ENCODE measurements around the gene STK24. TPM values are rescaled to one million over a fixed set of nuclear protein-coding genes. Genes with fewer than 3 reads are reported as not detected.
A peak's percentile ranks its signal among the peaks of the same experiment; 100 is the strongest.

STK24 gene
- polyA plus RNA-seq, 2 of the 4 experiments (the other 2 are of a cell fraction) = 46.1 to 55.6 TPM

DNA sequence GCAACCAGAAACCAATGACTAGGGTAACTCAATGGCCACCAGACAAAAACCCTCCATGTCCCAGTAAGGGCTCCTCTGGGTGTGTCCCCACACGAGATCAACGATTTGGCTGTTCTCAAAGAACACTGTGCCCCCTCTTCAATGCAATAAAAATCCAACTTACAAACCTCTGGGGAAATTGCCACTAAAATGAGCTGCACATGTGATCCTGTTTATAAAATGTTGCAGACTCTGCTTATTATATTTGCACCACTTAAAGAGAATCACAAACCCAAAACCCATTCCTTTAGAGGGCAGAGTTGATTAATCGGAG, 80.5 kb downstream of the STK24 start:
- POLR2A ChIA-PET = no interaction called here
- FAIRE-seq (no peak), ATAC-seq (no peak; a peak in 1 of 6 replicates), DNase-seq (ENCODE audit: low read depth in 1 of 2, low spot score in 1 of 2) (no peak)
- CTCF ChIA-PET = interaction anchor here (1.0 to 1.5 kb wide), 2 partner anchors 30 to 51 kb away, joined by 3 read pairs; no protein-coding TSS in a partner anchor
- Histone ChIP-seq H3K9me3 (no peaks in the 10 kb centered on the region), H3K27ac (peak overlapping the region; percentile 67 to 77; a peak in 5 of 6 replicates), H3K4me3 (no peak overlapping the region), H3K4me1 (peaks cover 46% of the 10 kb centered on the region), H3K4me2 (peak overlapping the region; percentile 69)
- TF ChIP-seq RCOR1 (IDR thresholded peaks at IDR 0.05; ENCODE audit: low read depth, low read length) = no peak
- TF ChIP-seq RFX5 (IDR thresholded peaks at IDR 0.05) = no peak
- no peak for TF ChIP-seq NPAS2 (CRISPR knock-in tag; IDR thresholded peaks at IDR 0.05; ENCODE audit: borderline replicate concordance)
- WGBS (ENCODE audit: missing lambda C conversion rate) = 98% methylated on average over 3 of the region's 3 CpGs

DNA sequence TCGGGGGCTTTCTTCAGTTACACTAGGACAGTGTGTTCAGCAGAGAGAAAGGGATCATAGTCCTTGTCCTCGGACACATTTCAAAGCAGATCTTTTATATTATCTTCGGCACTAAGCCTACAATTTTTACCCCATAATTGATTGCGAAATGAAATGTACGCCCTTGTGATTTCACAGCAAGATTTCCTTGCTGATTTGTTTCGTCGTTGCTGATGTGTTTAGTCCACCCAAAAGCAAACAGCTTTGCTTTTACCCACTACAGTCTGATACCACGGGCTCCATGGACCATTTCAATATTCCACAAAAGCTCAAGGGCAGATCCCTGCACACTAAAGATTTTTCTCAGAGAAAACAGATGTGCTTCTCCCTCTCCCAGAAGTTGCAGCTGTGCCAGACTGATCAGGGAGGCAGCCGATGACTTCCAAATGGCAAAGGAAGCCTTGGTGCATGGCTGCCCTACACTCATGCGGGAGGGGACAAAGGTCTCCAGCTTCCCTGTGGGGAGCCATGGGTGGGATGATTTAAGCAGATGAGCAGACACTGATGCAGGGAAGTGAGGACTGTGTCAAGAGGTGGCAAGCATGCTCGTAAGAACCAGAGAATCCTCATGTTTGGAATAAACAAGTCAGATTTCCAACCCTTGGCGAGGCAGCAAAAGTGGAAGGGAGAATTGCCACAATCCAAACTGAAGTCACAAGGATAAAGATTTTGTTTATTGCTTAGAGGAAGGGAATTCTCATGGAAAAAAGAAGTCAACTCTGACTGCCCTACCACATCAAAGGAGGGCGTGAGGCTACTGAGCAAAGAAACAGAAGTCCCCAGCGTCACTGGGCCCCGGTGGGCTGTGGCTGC, 81.1 kb downstream of the STK24 start:
- ChIA-PET CTCF (interaction anchor here (1.0 kb wide), 1 partner anchor 30 kb away, joined by 3 read pairs; no protein-coding TSS in a partner anchor), POLR2A (no interaction called here)
- ATAC-seq (peak in 1 of 2 experiments; percentile 60; a peak in 3 of 6 replicates), DNase-seq (ENCODE audit: low read depth in 1 of 2, low spot score in 1 of 2) (no peak), FAIRE-seq (no peak)
- peak overlapping the region; percentile 67 to 77; a peak in 5 of 6 replicates for H3K27ac ChIP-seq
- peaks cover 52% of the 10 kb centered on the region for H3K4me1 ChIP-seq
- no peaks in the 10 kb centered on the region for H3K9me3 ChIP-seq
- TF ChIP-seq, protein P1, sequence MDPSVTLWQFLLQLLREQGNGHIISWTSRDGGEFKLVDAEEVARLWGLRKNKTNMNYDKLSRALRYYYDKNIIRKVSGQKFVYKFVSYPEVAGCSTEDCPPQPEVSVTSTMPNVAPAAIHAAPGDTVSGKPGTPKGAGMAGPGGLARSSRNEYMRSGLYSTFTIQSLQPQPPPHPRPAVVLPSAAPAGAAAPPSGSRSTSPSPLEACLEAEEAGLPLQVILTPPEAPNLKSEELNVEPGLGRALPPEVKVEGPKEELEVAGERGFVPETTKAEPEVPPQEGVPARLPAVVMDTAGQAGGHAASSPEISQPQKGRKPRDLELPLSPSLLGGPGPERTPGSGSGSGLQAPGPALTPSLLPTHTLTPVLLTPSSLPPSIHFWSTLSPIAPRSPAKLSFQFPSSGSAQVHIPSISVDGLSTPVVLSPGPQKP (IDR thresholded peaks at IDR 0.05; ENCODE audit: low read depth, low read length) = no peak
- TF ChIP-seq NPAS2 (CRISPR knock-in tag; IDR thresholded peaks at IDR 0.05; ENCODE audit: borderline replicate concordance) (no peak), MYC (IDR thresholded peaks at IDR 0.05; ENCODE audit: borderline replicate concordance, low read length) (no peak), CEBPB (IDR thresholded peaks at IDR 0.05) (peak; percentile 63 to 64; a peak in 2 of 4 replicates)
- peak overlapping the region; percentile 69 for H3K4me2 ChIP-seq
- H3K4me3 ChIP-seq = no peak overlapping the region
- 56% methylated on average over 14 of the region's 15 CpGs for WGBS (ENCODE audit: missing lambda C conversion rate)

DNA sequence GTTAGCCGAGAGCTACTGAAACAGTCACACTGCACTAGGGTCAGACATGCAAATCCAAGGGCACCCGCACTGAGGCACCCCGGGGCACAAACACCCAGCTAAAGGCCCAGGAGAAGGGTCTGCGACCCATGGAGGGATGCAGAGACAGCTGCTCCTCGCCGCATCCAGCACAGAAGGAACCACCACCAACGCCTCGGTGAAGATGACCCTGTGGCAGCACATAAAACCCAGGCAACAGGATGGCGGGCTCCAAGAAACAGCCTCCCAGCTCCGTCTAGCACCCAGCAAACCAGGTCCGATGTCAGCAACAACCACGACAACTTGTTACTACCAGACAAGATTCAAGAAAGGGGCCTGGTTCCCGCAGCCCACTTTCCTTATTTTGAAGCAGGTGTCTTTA, 82.1 kb downstream of the STK24 start:
- 91% methylated on average over 7 of the region's 13 CpGs for WGBS (ENCODE audit: missing lambda C conversion rate)
- DNase-seq (ENCODE audit: low read depth in 1 of 2, low spot score in 1 of 2) (no peak), FAIRE-seq (no peak), ATAC-seq (no peak)
- Histone ChIP-seq H3K4me1 (peaks cover 63% of the 10 kb centered on the region), H3K9me3 (no peaks in the 10 kb centered on the region), H3K4me2 (no peak overlapping the region), H3K4me3 (no peak overlapping the region), H3K27ac (peak overlapping the region in 1 of 2 experiments; percentile 67; a peak in 1 of 6 replicates)
- CTCF ChIA-PET = no interaction called here
- TF ChIP-seq, protein P2, sequence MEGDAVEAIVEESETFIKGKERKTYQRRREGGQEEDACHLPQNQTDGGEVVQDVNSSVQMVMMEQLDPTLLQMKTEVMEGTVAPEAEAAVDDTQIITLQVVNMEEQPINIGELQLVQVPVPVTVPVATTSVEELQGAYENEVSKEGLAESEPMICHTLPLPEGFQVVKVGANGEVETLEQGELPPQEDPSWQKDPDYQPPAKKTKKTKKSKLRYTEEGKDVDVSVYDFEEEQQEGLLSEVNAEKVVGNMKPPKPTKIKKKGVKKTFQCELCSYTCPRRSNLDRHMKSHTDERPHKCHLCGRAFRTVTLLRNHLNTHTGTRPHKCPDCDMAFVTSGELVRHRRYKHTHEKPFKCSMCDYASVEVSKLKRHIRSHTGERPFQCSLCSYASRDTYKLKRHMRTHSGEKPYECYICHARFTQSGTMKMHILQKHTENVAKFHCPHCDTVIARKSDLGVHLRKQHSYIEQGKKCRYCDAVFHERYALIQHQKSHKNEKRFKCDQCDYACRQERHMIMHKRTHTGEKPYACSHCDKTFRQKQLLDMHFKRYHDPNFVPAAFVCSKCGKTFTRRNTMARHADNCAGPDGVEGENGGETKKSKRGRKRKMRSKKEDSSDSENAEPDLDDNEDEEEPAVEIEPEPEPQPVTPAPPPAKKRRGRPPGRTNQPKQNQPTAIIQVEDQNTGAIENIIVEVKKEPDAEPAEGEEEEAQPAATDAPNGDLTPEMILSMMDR (IDR thresholded peaks at IDR 0.05) = no peak
- no peak for TF ChIP-seq RARB (CRISPR knock-in tag; IDR thresholded peaks at IDR 0.05)
- POLR2A ChIA-PET = no interaction called here

DNA sequence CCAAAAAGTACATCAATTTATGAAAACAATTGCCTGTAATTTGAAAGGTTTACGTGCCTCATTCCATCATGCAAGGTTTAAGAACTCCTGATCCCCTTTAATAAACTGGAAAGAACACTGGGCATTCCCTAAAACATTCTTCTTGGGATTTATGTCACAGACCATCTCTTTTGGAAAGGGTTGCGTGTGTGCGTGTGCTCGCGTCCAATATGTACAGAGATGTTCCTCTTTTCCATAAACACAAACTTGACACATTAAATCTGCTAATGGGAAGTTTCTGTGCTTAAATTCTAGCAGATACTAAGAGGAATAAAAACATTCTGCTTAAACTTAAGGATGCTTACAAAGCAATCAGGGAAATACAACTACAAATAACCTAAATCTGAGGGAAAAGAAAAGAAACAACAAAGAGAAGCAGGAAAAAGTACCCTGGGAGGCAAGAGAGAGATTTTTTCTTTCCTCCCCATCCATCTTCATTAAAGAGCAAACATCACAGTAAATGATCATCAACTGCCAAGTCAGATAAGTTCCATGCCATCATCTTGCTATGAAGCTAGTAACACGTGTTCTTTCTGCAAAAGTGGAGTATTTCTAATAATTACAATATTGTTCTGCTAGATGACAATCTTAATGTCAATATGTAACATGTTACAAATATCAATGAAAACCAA, 83.7 kb downstream of the STK24 start:
- ATAC-seq (no peak), FAIRE-seq (no peak), DNase-seq (ENCODE audit: low read depth in 1 of 2, low spot score in 1 of 2) (no peak)
- CTCF ChIA-PET = no interaction called here
- Histone ChIP-seq H3K4me2 (peak overlapping the region; percentile 9; the same call in 1 of the 3 replicates), H3K27ac (peak overlapping the region; percentile 59 to 79; a peak in 4 of 6 replicates), H3K9me3 (no peaks in the 10 kb centered on the region), H3K4me3 (no peak overlapping the region), H3K4me1 (peaks cover 75% of the 10 kb centered on the region)
- TF ChIP-seq ESRRA (IDR thresholded peaks at IDR 0.05; ENCODE audit: borderline replicate concordance, low read length) (no peak), NPAS2 (CRISPR knock-in tag; IDR thresholded peaks at IDR 0.05; ENCODE audit: borderline replicate concordance) (no peak), CBX8 (IDR thresholded peaks at IDR 0.05) (no peak), POLR2A (IDR thresholded peaks at IDR 0.05; ENCODE audit: low read length) (no peak), CHD4 (IDR thresholded peaks at IDR 0.05; ENCODE audit: borderline replicate concordance) (no peak), ZFP36 (IDR thresholded peaks at IDR 0.05; ENCODE audit: borderline replicate concordance, partially characterized antibody) (no peak), FOSL2 (IDR thresholded peaks at IDR 0.05) (no peak), FOSL2 (CRISPR knock-in tag; IDR thresholded peaks at IDR 0.05) (no peak), MAFK (IDR thresholded peaks at IDR 0.05; ENCODE audit: partially characterized antibody) (no peak)
- TF ChIP-seq, protein P3, sequence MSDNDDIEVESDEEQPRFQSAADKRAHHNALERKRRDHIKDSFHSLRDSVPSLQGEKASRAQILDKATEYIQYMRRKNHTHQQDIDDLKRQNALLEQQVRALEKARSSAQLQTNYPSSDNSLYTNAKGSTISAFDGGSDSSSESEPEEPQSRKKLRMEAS (IDR thresholded peaks at IDR 0.05) = no peak
- TF ChIP-seq, protein P4, sequence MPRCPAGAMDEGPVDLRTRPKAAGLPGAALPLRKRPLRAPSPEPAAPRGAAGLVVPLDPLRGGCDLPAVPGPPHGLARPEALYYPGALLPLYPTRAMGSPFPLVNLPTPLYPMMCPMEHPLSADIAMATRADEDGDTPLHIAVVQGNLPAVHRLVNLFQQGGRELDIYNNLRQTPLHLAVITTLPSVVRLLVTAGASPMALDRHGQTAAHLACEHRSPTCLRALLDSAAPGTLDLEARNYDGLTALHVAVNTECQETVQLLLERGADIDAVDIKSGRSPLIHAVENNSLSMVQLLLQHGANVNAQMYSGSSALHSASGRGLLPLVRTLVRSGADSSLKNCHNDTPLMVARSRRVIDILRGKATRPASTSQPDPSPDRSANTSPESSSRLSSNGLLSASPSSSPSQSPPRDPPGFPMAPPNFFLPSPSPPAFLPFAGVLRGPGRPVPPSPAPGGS (IDR thresholded peaks at IDR 0.05) = no peak
- TF ChIP-seq, protein P2 (IDR thresholded peaks at IDR 0.05) = no peak
- TF ChIP-seq, protein P5, sequence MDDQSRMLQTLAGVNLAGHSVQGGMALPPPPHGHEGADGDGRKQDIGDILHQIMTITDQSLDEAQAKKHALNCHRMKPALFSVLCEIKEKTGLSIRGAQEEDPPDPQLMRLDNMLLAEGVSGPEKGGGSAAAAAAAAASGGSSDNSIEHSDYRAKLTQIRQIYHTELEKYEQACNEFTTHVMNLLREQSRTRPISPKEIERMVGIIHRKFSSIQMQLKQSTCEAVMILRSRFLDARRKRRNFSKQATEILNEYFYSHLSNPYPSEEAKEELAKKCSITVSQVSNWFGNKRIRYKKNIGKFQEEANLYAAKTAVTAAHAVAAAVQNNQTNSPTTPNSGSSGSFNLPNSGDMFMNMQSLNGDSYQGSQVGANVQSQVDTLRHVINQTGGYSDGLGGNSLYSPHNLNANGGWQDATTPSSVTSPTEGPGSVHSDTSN (IDR thresholded peaks at IDR 0.05) = no peak
- POLR2A ChIA-PET = no interaction called here
- 89% methylated on average over 6 of the region's 6 CpGs for WGBS (ENCODE audit: missing lambda C conversion rate)

All from A549 (cell line).